ENCODE measurements around the gene ALOX15B. TPM values are rescaled to one million over a fixed set of nuclear protein-coding genes. Genes with fewer than 3 reads are reported as not detected.

ALOX15B gene
- total and polyA plus RNA-seq, 9 of the 15 experiments (the other 6 are each of a cell fraction or from before 2014, with no cell fraction given): 0.04 TPM; not detected in 8

- TF ChIP-seq ZNF280A (IDR thresholded peaks at IDR 0.05; ENCODE audit: low read depth, partially characterized antibody) (no peak), USF1 (CRISPR knock-in tag; IDR thresholded peaks at IDR 0.05) (no peak), NCOA2 (IDR thresholded peaks at IDR 0.05; ENCODE audit: partially characterized antibody in 2 of 2) (no peak), ZNF408 (CRISPR knock-in tag; IDR thresholded peaks at IDR 0.05; ENCODE audit: low read depth) (no peak), ZNF77 (CRISPR knock-in tag; IDR thresholded peaks at IDR 0.05) (no peak), TRIM24 (IDR thresholded peaks at IDR 0.05) (no peak), CEBPB (tag; IDR thresholded peaks at IDR 0.05) (no peak)
Observed at GRCh38 chr17:8048736-8049135, 9.9 kb downstream of the ALOX15B start (continued).

- H3K9me1 ChIP-seq (ENCODE audit: control insufficient read depth, insufficient read depth, low read length): no peaks in the 10 kb centered on the region
- H3K4me3 ChIP-seq: no peak overlapping the region
- H4K20me1 ChIP-seq (replicated peaks; ENCODE audit: control insufficient read depth, insufficient read depth, low read length): no peaks in the 10 kb centered on the region
- H3K27me3 ChIP-seq (ENCODE audit: control insufficient read depth in 2 of 2, insufficient read depth in 2 of 2, low read length in 2 of 2): peaks cover 15 to 30% of the 10 kb centered on the region in 2 experiments; a peak in 4 of 5 replicates
- H3K4me2 ChIP-seq (ENCODE audit: insufficient read depth, low read length): no peak overlapping the region
- in situ Hi-C loops (cut with MboI) (loop anchor here (25.0 kb wide), 2 partner anchors 735 to 935 kb away; partner anchors contain the start of gene MFSD6L), intact Hi-C loops (cut with micrococcal nuclease) (loop anchor here (10.0 kb wide), 1 partner anchor 57 kb away; no protein-coding TSS in a partner anchor)
- H3K36me3 ChIP-seq (ENCODE audit: control insufficient read depth, insufficient read depth, low read length): no peaks in the 10 kb centered on the region
- POLR2A ChIA-PET: interaction anchor here (0.7 kb wide), 1 partner anchor 169 kb away, joined by 3 read pairs; no protein-coding TSS in a partner anchor
- DNase-seq (ENCODE audit: extremely low read depth in 1 of 4, low spot score in 3 of 4) (no peak), ATAC-seq (no peak), FAIRE-seq (no peak)
- BruUV-seq (replicated peaks): no TSS peak
- 6% methylated on average over 4 of the region's 7 CpGs for WGBS (ENCODE audit: insufficient coverage, low coverage, missing lambda C conversion rate)
- no peak overlapping the region for H3K27ac ChIP-seq (ENCODE audit: extremely low read depth, low read depth, low read length)
- no peak overlapping the region for H2AFZ ChIP-seq (ENCODE audit: low read depth, low read length)
- CTCF ChIA-PET (ENCODE audit: low intra/inter-chr PET ratio): interaction anchor here (0.6 kb wide), 1 partner anchor 1385 kb away, joined by 3 read pairs; no protein-coding TSS in a partner anchor
- H3K4me1 ChIP-seq (replicated peaks in 1 of 2; ENCODE audit: control insufficient read depth in 2 of 2, insufficient read depth in 2 of 2, low read length in 2 of 2): no peaks in the 10 kb centered on the region
- no peaks in the 10 kb centered on the region for H3K79me2 ChIP-seq (ENCODE audit: control insufficient read depth, insufficient read depth, low read length)
- TF ChIP-seq KDM2B (CRISPR knock-in tag; IDR thresholded peaks at IDR 0.05): no peak
- TF ChIP-seq ZNF197 (CRISPR knock-in tag; IDR thresholded peaks at IDR 0.05; ENCODE audit: low read depth): no peak
- H3K9me3 ChIP-seq (replicated peaks; ENCODE audit: control insufficient read depth, insufficient read depth, low read depth, low read length): no peaks in the 10 kb centered on the region
- H3K9ac ChIP-seq (ENCODE audit: insufficient read depth in 1 of 2, low read depth in 2 of 2, low read length in 2 of 2): no peak overlapping the region
Observed at GRCh38 chr17:8051831-8052230, 13.0 kb downstream of the ALOX15B start.
